Measurements from ENCODE around the gene PPM1F.

The PPM1F gene

GRCh38 chr22:21966643-21967516 lies 14.2 kb upstream of the PPM1F start:
- no peak overlapping the region for H3K4me3 ChIP-seq (ENCODE audit: low read depth, low read length)
- ChIA-PET POLR2A (no interaction called here), CTCF (interaction anchor here (0.9 to 6.9 kb wide), 5 partner anchors 9 to 253 kb away, joined by 3 to 65 read pairs (median 5); partner anchors contain the start of genes PPM1F and TOP3B)
- no peak for DNase-seq (ENCODE audit: low read depth, low spot score)
- TF ChIP-seq CTCF (IDR thresholded peaks at IDR 0.05; ENCODE audit: insufficient read depth, low read length, missing control alignments), result no peak

GRCh38 chr22:21965762-21966288 lies 13.2 kb upstream of the PPM1F start:
- CTCF ChIA-PET, result interaction anchor here (0.6 to 6.9 kb wide), 4 partner anchors 10 to 252 kb away, joined by 3 to 65 read pairs (median 10); partner anchors contain the start of gene PPM1F

GRCh38 chr22:21964918-21965484 lies 12.4 kb upstream of the PPM1F start:
- ChIA-PET CTCF (interaction anchor here (1.2 to 6.9 kb wide), 3 partner anchors 11 to 16 kb away, joined by 3 to 65 read pairs (median 16); partner anchors contain the start of gene PPM1F), POLR2A (no interaction called here)
- no peak overlapping the region for H3K4me3 ChIP-seq (ENCODE audit: low read depth, low read length)
- no peak for TF ChIP-seq CTCF (IDR thresholded peaks at IDR 0.05; ENCODE audit: insufficient read depth, low read length, missing control alignments)
- no peak for DNase-seq (ENCODE audit: low read depth, low spot score)

More at GRCh38 chr22:21965762-21966288, 13.2 kb upstream of the PPM1F start:
- DNase-seq (ENCODE audit: low read depth, low spot score), result no peak
- H3K4me3 ChIP-seq (ENCODE audit: low read depth, low read length), result no peak overlapping the region
- TF ChIP-seq CTCF (IDR thresholded peaks at IDR 0.05; ENCODE audit: insufficient read depth, low read length, missing control alignments), result no peak
- POLR2A ChIA-PET, result no interaction called here

- ChIA-PET CTCF (interaction anchor here (1.2 to 6.9 kb wide), 3 partner anchors 7 to 15 kb away, joined by 3 to 65 read pairs (median 31); partner anchors contain the start of gene PPM1F), POLR2A (no interaction called here)
- H3K4me3 ChIP-seq (ENCODE audit: low read depth, low read length), result no peak overlapping the region
- DNase-seq (ENCODE audit: low read depth, low spot score), result no peak
- no peak for TF ChIP-seq CTCF (IDR thresholded peaks at IDR 0.05; ENCODE audit: insufficient read depth, low read length, missing control alignments)
Observed at GRCh38 chr22:21964234-21964633, 11.6 kb upstream of the PPM1F start.

GRCh38 chr22:21963790-21964211 lies 11.2 kb upstream of the PPM1F start:
- CTCF ChIA-PET, result interaction anchor here (4.4 to 6.9 kb wide), 2 partner anchors 8 to 11 kb away, joined by 31 to 65 read pairs; partner anchors contain the start of gene PPM1F
- POLR2A ChIA-PET, result no interaction called here
- DNase-seq (ENCODE audit: low read depth, low spot score), result no peak
- no peak for TF ChIP-seq CTCF (IDR thresholded peaks at IDR 0.05; ENCODE audit: insufficient read depth, low read length, missing control alignments)
- no peak overlapping the region for H3K4me3 ChIP-seq (ENCODE audit: low read depth, low read length)

GRCh38 chr22:21963286-21963685 lies 10.6 kb upstream of the PPM1F start:
- no peak for TF ChIP-seq CTCF (IDR thresholded peaks at IDR 0.05; ENCODE audit: insufficient read depth, low read length, missing control alignments)
- no peak for DNase-seq (ENCODE audit: low read depth, low spot score)
- CTCF ChIA-PET, result interaction anchor here (0.8 to 6.9 kb wide), 3 partner anchors 8 to 15 kb away, joined by 3 to 65 read pairs (median 31); partner anchors contain the start of gene PPM1F
- POLR2A ChIA-PET, result no interaction called here
- no peak overlapping the region for H3K4me3 ChIP-seq (ENCODE audit: low read depth, low read length)
